GM23338 (cell line): ENCODE measurements around the gene AFF1. TPM values are rescaled to one million over a fixed set of nuclear protein-coding genes. Genes with fewer than 3 reads are reported as not detected.

Experiments used
- ATAC-seq: fragments of 200-7000 bp; cut with Tn5 transposase; 3 replicates; pipeline ENCODE4 v1.9.1; 2020
- DNase-seq: peaks from one replicate; pipeline ENCODE4 v3.0.0-alpha.2; 2015; ENCODE audit warnings: low spot score
- H2AFZ ChIP-seq: fragments of 200-600 bp; sonication (generic); 2 replicates; pipeline ENCODE4 v1.8.0; 2016; ENCODE audit warnings: antibody characterized with exemption, mild to moderate bottlenecking, moderate library complexity
- H3F3A ChIP-seq: fragments of 200-600 bp; sonication (generic); replicated peaks from 2 replicates; pipeline ENCODE4 v1.8.0; 2017; ENCODE audit warnings: antibody characterized with exemption, mixed run types, low read depth
- H3K27ac ChIP-seq: fragments of 200-600 bp; sonication (generic); 2 replicates; pipeline ENCODE4 v1.6.1; 2016; ENCODE audit warnings: low read depth
- H3K27me3 ChIP-seq: fragments of 200-600 bp; sonication (generic); 2 replicates; pipeline ENCODE4 v1.8.0; 2016; ENCODE audit warnings: mild to moderate bottlenecking, mixed run types, moderate library complexity; ENCODE audit not compliant: insufficient read depth
- H3K36me3 ChIP-seq: fragments of 200-600 bp; sonication (generic); 2 replicates; pipeline ENCODE4 v1.8.0; 2016; ENCODE audit warnings: mild to moderate bottlenecking; ENCODE audit not compliant: insufficient read depth
- H3K4me1 ChIP-seq: fragments of 200-600 bp; sonication (generic); 2 replicates; pipeline ENCODE4 v1.8.0; 2016; ENCODE audit warnings: mild to moderate bottlenecking, moderate library complexity; ENCODE audit not compliant: insufficient read depth
- H3K4me2 ChIP-seq: fragments of 200-600 bp; sonication (generic); 2 replicates; pipeline ENCODE4 v1.7.1; 2017; ENCODE audit warnings: mixed run types
- H3K4me3 ChIP-seq: fragments of 200-600 bp; sonication (generic); 2 replicates; pipeline ENCODE4 v1.6.1; 2016; ENCODE audit warnings: mixed run types
- H3K79me2 ChIP-seq: fragments of 200-600 bp; sonication (generic); replicated peaks from 2 replicates; pipeline ENCODE4 v1.8.0; 2017; ENCODE audit warnings: mild to moderate bottlenecking; ENCODE audit not compliant: insufficient read depth
- H3K9me2 ChIP-seq: fragments of 200-600 bp; sonication (generic); 2 replicates; pipeline ENCODE4 v1.8.0; 2017; ENCODE audit not compliant: insufficient read depth
- H4K20me1 ChIP-seq: fragments of 200-600 bp; sonication (generic); replicated peaks from 2 replicates; pipeline ENCODE4 v1.8.0; 2017; ENCODE audit warnings: mild to moderate bottlenecking; ENCODE audit not compliant: insufficient read depth
- H3K27ac Mint-ChIP-seq: 2 replicates; pipeline ENCODE4 v1.8.0; 2020; ENCODE audit warnings: inconsistent platforms, mild to moderate bottlenecking, moderate library complexity, mixed read lengths
- H3K27me3 Mint-ChIP-seq: 3 replicates; pipeline ENCODE4 v1.8.0; 2022; ENCODE audit warnings: low read depth, mild to moderate bottlenecking, moderate library complexity, mixed read lengths, inconsistent platforms; ENCODE audit not compliant: insufficient read depth, poor library complexity
- H3K36me3 Mint-ChIP-seq: 3 replicates; pipeline ENCODE4 v1.8.0; 2021; ENCODE audit warnings: low read depth, mild to moderate bottlenecking, inconsistent platforms, moderate library complexity, mixed read lengths
- H3K4me1 Mint-ChIP-seq: 3 replicates; pipeline ENCODE4 v1.8.0; 2020; ENCODE audit warnings: mild to moderate bottlenecking, inconsistent platforms, mixed read lengths
- H3K4me3 Mint-ChIP-seq: 3 replicates; pipeline ENCODE4 v1.8.0; 2021; ENCODE audit warnings: moderate library complexity, mild to moderate bottlenecking, inconsistent platforms, mixed read lengths
- H3K9me3 Mint-ChIP-seq: 3 replicates; pipeline ENCODE4 v1.8.0; 2020; ENCODE audit warnings: moderate library complexity, mild to moderate bottlenecking, inconsistent platforms, mixed read lengths
- CREB1 ChIP-seq: fragments of 250-450 bp; sonication (Bioruptor Pico); IDR thresholded peaks from 2 replicates; pipeline ENCODE4 v1.5.0; 2020; ENCODE audit warnings: low read depth, mild to moderate bottlenecking, moderate library complexity
- EZH2 ChIP-seq: fragments of 200-600 bp; sonication (generic); IDR thresholded peaks from one replicate; pipeline ENCODE4 v1.8.0; 2017; ENCODE audit warnings: antibody characterized with exemption, mild to moderate bottlenecking, low read depth; ENCODE audit not compliant: unreplicated experiment
- EZH2phosphoT487 ChIP-seq: fragments of 200-600 bp; sonication (generic); IDR thresholded peaks from one replicate; pipeline ENCODE4 v1.8.1; 2018; ENCODE audit warnings: antibody characterized with exemption; ENCODE audit not compliant: unreplicated experiment
- JUNB ChIP-seq: IDR thresholded peaks from one replicate; pipeline ENCODE4 v1.6.1; 2016; ENCODE audit warnings: antibody characterized with exemption; ENCODE audit not compliant: unreplicated experiment
- NANOG ChIP-seq: IDR thresholded peaks from 2 replicates; pipeline ENCODE4 v1.6.1; 2016; ENCODE audit warnings: antibody characterized with exemption, borderline replicate concordance
- STAT1 ChIP-seq: IDR thresholded peaks from one replicate; pipeline ENCODE4 v1.6.1; 2016; ENCODE audit warnings: antibody characterized with exemption; ENCODE audit not compliant: unreplicated experiment
- ZNF114 ChIP-seq: fragments of 250-450 bp; sonication (Bioruptor Pico); IDR thresholded peaks from 2 replicates; pipeline ENCODE4 v1.5.0; 2020; ENCODE audit warnings: mild to moderate bottlenecking, moderate library complexity
- ZNF331 ChIP-seq: fragments of 250-450 bp; sonication (Bioruptor Pico); IDR thresholded peaks from 2 replicates; pipeline ENCODE4 v1.5.0; 2020; ENCODE audit warnings: low read depth, mild to moderate bottlenecking, moderate library complexity
- polyA plus RNA-seq: library from polyadenylated mRNA; unstranded; fragments of >200 nt; fragmentation: Nextera tagmentation; extraction: Ambion mirVana; gene quantifications from 2 replicates; pipeline ENCODE4 v1.2.1, GENCODE V29; 2016
- total RNA-seq: library from RNA; depleted of rRNA; stranded (reverse); fragments of >200 nt; shearing (Covaris generic); gene quantifications from 2 replicates; pipeline ENCODE4 v1.2.3, GENCODE V29; 2014
- TF ChIP-seq, protein P1 (sequence below): fragments of 250-450 bp; sonication (Bioruptor Pico); IDR thresholded peaks from 2 replicates; pipeline ENCODE4 v1.5.0; 2020; ENCODE audit warnings: mild to moderate bottlenecking, moderate library complexity
- TF ChIP-seq, protein P2 (sequence below): IDR thresholded peaks from 2 replicates; pipeline ENCODE4 v1.6.1; 2016; ENCODE audit warnings: antibody characterized with exemption
- TF ChIP-seq, protein P3 (sequence below), 2 experiments: fragments of 200-600 bp in 1 of 2; sonication (generic) in 1 of 2; conservative IDR thresholded peaks; 2 replicates each; pipeline versions ENCODE4 v1.5.1 to v1.6.1; 2016 to 2017; ENCODE audit warnings: antibody characterized with exemption in 2 of 2, low read depth in 2 of 2, mild to moderate bottlenecking in 2 of 2, moderate library complexity in 1 of 2
- TF ChIP-seq, protein P4 (sequence below): IDR thresholded peaks from one replicate; pipeline ENCODE4 v1.6.1; 2018; ENCODE audit warnings: antibody characterized with exemption; ENCODE audit not compliant: unreplicated experiment

AFF1 gene
- total and polyA plus RNA-seq, 2 experiments from 2014 or later, result 42.6 to 67.2 TPM

DNA sequence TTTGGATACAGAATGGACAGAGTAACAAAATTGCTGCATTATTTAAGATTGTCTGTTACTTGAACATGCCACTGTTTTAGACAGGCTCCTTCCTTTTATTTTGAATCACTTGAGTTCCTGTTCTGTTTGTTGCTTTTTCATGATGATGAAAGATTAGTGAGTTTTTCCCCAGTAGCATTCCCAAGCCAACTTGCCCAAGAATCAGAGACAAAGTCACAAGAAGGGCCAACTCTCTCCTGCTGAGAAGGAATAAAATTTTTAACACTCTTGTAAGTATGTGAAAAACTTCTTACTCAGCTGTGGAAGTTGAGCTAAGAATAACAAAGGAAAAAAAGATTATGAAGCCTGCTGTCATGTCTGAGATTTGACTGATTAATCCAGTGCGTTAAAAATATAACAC lies 181.4 kb downstream of the AFF1 start (continued):
- TF ChIP-seq, protein P1, sequence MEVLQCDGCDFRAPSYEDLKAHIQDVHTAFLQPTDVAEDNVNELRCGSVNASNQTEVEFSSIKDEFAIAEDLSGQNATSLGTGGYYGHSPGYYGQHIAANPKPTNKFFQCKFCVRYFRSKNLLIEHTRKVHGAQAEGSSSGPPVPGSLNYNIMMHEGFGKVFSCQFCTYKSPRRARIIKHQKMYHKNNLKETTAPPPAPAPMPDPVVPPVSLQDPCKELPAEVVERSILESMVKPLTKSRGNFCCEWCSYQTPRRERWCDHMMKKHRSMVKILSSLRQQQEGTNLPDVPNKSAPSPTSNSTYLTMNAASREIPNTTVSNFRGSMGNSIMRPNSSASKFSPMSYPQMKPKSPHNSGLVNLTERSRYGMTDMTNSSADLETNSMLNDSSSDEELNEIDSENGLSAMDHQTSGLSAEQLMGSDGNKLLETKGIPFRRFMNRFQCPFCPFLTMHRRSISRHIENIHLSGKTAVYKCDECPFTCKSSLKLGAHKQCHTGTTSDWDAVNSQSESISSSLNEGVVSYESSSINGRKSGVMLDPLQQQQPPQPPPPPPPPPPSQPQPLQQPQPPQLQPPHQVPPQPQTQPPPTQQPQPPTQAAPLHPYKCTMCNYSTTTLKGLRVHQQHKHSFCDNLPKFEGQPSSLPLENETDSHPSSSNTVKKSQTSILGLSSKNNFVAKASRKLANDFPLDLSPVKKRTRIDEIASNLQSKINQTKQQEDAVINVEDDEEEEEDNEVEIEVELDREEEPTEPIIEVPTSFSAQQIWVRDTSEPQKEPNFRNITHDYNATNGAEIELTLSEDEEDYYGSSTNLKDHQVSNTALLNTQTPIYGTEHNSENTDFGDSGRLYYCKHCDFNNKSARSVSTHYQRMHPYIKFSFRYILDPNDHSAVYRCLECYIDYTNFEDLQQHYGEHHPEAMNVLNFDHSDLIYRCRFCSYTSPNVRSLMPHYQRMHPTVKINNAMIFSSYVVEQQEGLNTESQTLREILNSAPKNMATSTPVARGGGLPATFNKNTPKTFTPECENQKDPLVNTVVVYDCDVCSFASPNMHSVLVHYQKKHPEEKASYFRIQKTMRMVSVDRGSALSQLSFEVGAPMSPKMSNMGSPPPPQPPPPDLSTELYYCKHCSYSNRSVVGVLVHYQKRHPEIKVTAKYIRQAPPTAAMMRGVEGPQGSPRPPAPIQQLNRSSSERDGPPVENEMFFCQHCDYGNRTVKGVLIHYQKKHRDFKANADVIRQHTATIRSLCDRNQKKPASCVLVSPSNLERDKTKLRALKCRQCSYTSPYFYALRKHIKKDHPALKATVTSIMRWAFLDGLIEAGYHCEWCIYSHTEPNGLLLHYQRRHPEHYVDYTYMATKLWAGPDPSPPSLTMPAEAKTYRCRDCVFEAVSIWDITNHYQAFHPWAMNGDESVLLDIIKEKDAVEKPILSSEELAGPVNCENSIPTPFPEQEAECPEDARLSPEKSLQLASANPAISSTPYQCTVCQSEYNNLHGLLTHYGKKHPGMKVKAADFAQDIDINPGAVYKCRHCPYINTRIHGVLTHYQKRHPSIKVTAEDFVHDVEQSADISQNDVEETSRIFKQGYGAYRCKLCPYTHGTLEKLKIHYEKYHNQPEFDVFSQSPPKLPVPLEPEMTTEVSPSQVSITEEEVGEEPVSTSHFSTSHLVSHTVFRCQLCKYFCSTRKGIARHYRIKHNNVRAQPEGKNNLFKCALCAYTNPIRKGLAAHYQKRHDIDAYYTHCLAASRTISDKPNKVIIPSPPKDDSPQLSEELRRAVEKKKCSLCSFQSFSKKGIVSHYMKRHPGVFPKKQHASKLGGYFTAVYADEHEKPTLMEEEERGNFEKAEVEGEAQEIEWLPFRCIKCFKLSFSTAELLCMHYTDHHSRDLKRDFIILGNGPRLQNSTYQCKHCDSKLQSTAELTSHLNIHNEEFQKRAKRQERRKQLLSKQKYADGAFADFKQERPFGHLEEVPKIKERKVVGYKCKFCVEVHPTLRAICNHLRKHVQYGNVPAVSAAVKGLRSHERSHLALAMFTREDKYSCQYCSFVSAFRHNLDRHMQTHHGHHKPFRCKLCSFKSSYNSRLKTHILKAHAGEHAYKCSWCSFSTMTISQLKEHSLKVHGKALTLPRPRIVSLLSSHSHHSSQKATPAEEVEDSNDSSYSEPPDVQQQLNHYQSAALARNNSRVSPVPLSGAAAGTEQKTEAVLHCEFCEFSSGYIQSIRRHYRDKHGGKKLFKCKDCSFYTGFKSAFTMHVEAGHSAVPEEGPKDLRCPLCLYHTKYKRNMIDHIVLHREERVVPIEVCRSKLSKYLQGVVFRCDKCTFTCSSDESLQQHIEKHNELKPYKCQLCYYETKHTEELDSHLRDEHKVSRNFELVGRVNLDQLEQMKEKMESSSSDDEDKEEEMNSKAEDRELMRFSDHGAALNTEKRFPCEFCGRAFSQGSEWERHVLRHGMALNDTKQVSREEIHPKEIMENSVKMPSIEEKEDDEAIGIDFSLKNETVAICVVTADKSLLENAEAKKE, result no peak
- TF ChIP-seq ZNF114 (CRISPR knock-in tag) (no peak), ZNF331 (CRISPR knock-in tag) (no peak), EZH2 (no peak), EZH2phosphoT487 (no peak), NANOG (no peak), STAT1 (no peak)
- TF ChIP-seq, protein P2, sequence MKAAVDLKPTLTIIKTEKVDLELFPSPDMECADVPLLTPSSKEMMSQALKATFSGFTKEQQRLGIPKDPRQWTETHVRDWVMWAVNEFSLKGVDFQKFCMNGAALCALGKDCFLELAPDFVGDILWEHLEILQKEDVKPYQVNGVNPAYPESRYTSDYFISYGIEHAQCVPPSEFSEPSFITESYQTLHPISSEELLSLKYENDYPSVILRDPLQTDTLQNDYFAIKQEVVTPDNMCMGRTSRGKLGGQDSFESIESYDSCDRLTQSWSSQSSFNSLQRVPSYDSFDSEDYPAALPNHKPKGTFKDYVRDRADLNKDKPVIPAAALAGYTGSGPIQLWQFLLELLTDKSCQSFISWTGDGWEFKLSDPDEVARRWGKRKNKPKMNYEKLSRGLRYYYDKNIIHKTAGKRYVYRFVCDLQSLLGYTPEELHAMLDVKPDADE, result no peak

DNA sequence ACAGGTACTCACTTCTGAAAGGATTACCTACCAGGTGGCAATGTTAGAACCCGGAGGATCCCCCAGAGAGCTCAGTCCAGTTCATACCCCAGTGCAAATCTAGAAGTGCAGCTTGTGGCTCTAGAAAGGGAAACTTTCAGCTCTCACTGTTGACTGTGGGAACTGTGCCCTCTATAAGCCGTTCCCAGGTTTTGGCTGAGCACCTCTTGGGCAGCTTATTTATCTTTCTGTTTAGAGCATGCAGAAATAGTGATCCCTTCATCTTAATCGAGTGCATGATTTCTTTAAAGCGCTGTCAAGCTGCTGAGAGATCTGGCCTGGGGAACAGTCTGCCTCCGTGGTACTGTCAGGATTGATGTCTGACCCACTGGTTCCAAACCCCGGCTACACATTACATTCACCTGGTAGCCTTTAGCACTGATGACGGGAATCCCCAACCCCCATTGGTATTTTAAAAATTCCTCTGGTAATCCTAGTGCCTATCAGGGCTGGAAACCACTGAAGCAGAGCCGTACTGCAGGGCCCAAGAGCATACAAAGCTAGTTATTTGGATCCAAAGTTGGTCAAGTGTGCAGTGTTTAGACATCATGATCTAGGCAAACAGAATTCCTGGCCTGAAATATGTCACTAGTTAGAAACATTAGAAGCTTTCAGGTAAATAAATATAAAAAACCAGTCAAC lies 182.4 kb downstream of the AFF1 start:
- Histone ChIP-seq H3F3A (no peaks in the 10 kb centered on the region), H3K36me3 (peaks cover 11% of the 10 kb centered on the region), H3K27me3 (no peaks in the 10 kb centered on the region), H3K27ac (peak overlapping the region; percentile 71; the same call in 1 of the 2 replicates), H2AFZ (no peak overlapping the region), H3K4me3 (no peak overlapping the region), H3K4me2 (no peak overlapping the region), H4K20me1 (peaks cover 11% of the 10 kb centered on the region; the same call in 1 of the 2 replicates), H3K4me1 (peaks cover 16% of the 10 kb centered on the region), H3K79me2 (peaks cover 5% of the 10 kb centered on the region; the same call in 1 of the 2 replicates), H3K9me2 (no peaks in the 10 kb centered on the region)
- DNase-seq (peak; percentile 43), ATAC-seq (peak; percentile 11; the same call in 1 of the 3 replicates)
- H3K9me3 Mint-ChIP-seq, result no peaks in the 10 kb centered on the region
- peaks cover 7% of the 10 kb centered on the region for H3K27me3 Mint-ChIP-seq
- peak overlapping the region; percentile 50; the same call in 1 of the 2 replicates for H3K27ac Mint-ChIP-seq
- H3K4me1 Mint-ChIP-seq, result peaks cover 28% of the 10 kb centered on the region
- peaks cover 53% of the 10 kb centered on the region for H3K36me3 Mint-ChIP-seq
- H3K4me3 Mint-ChIP-seq, result no peak overlapping the region
- TF ChIP-seq STAT1 (no peak), EZH2 (no peak), JUNB (no peak), EZH2phosphoT487 (no peak), CREB1 (CRISPR knock-in tag) (no peak)
- TF ChIP-seq, protein P3, sequence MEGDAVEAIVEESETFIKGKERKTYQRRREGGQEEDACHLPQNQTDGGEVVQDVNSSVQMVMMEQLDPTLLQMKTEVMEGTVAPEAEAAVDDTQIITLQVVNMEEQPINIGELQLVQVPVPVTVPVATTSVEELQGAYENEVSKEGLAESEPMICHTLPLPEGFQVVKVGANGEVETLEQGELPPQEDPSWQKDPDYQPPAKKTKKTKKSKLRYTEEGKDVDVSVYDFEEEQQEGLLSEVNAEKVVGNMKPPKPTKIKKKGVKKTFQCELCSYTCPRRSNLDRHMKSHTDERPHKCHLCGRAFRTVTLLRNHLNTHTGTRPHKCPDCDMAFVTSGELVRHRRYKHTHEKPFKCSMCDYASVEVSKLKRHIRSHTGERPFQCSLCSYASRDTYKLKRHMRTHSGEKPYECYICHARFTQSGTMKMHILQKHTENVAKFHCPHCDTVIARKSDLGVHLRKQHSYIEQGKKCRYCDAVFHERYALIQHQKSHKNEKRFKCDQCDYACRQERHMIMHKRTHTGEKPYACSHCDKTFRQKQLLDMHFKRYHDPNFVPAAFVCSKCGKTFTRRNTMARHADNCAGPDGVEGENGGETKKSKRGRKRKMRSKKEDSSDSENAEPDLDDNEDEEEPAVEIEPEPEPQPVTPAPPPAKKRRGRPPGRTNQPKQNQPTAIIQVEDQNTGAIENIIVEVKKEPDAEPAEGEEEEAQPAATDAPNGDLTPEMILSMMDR (conservative IDR thresholded peaks at IDR 0.05; ENCODE audit: low read depth in 2 of 2), result no peak
- TF ChIP-seq, protein P4, sequence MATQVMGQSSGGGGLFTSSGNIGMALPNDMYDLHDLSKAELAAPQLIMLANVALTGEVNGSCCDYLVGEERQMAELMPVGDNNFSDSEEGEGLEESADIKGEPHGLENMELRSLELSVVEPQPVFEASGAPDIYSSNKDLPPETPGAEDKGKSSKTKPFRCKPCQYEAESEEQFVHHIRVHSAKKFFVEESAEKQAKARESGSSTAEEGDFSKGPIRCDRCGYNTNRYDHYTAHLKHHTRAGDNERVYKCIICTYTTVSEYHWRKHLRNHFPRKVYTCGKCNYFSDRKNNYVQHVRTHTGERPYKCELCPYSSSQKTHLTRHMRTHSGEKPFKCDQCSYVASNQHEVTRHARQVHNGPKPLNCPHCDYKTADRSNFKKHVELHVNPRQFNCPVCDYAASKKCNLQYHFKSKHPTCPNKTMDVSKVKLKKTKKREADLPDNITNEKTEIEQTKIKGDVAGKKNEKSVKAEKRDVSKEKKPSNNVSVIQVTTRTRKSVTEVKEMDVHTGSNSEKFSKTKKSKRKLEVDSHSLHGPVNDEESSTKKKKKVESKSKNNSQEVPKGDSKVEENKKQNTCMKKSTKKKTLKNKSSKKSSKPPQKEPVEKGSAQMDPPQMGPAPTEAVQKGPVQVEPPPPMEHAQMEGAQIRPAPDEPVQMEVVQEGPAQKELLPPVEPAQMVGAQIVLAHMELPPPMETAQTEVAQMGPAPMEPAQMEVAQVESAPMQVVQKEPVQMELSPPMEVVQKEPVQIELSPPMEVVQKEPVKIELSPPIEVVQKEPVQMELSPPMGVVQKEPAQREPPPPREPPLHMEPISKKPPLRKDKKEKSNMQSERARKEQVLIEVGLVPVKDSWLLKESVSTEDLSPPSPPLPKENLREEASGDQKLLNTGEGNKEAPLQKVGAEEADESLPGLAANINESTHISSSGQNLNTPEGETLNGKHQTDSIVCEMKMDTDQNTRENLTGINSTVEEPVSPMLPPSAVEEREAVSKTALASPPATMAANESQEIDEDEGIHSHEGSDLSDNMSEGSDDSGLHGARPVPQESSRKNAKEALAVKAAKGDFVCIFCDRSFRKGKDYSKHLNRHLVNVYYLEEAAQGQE, result no peak
